Cardiac septum (tissue), 1 donor: ENCODE results near the gene LSM12. TPM values are rescaled to one million over a fixed set of nuclear protein-coding genes. Genes with fewer than 3 reads are reported as not detected.

Source experiments
- DNase-seq: peaks from one replicate; pipeline ENCODE4 v3.0.0-alpha.2; 2020; ENCODE audit warnings: low spot score
- intact Hi-C: fragments of 100-400 bp; cut with DNase I; formaldehyde crosslinking; loops from one replicate; pipeline ENCODE4 v1.14.0; 2022
- total RNA-seq: library from RNA; stranded (reverse); fragmentation: NEBNext Ultra II Directional; extraction: Animal tissue kit (Norgen Biotek cat#: 25700); gene quantifications from one replicate; pipeline ENCODE4 v1.2.1, GENCODE V29; 2021
- donor health status: DM: no; HTN: no; CAD: no.

The LSM12 gene
- total RNA-seq, 1 donor from 2014 or later = 39.2 TPM

DNA sequence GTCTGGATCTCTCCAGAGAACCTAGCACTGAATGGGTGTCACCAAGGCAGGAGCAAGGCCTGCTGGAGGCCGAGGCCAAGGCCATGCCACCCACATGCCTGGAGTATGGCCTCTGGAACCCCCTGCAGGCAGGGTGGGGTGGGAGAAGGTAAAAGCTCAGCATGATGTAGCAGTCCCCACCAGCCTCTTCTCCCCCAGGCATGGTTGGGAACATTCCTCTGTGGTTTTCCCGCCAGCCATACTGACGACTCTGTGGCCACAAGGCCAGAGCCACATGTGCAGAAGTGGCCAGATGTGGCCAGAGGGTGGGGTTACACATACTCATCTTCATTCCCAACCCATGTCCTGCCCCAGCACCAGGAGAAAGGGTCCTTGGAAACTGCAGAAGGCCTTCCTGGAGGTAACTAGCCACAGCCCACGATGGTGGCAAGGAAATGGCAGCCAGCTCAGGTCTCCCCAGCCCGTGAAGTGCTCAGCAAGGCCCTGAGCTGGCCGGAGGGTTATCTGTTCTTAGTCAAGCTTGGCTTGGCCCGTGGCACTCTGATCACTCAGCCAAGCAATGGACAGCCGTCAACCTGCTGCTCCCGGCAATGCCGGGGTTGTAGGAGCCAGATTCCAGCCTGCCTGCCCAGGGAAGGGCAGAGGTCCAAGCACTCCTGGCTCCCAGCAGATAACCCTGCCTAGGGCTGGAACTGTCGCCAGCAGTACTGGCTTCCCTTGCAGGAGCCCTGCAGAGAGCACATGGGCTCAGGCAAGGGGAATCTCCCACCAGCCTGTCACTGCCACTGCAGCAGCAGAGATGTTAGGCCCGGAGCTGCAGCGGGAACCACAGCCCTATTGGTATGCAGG is 30.9 kb upstream of the LSM12 start:
- intact Hi-C loops = loop anchor here (1.0 to 2.0 kb wide), 2 partner anchors 11 to 27 kb away; partner anchors contain the start of gene G6PC3
- peak; percentile 91 for DNase-seq

DNA sequence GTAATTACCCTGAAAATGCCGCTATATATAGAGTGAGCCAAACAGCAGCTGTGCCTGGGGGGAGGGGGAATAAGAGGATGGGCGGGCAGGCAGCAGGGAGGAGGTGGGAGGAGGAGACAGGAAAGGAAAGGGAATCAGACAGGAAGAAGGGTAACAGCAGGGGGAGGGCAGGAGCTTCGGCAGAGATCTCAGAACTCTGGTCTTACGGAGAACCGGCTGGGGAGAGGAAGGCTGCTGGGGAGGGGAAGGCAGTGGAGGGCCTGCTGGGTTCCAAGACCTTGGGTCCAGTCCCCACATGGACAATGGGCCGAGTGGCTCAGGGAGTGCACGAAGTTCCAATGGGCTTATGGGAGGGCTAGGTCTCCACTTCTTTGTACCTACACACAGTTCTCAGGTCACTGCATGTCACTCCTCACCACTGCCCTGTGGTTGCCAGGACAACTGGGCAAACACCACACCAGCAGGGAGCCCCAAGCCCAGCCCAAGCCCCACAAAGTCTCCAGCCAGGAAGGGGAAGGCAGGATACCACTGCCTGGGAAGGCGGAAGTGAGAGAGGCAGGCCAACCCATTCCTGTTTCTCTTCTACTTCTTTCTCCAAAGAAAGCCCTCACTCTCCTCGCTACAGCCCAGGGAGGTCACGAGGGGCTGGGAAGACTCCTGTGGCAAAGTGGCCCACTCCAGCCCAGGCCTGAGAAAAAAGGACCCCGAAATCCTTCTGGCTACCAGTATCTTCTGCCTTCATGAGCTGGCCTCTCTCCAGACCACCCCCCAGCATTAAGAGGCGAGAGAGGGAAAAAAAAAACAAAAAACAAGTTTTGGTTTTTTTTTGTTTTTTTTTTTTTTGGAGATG is 29.4 kb upstream of the LSM12 start:
- intact Hi-C loops = loop anchor here (2.0 kb wide), 1 partner anchor 25 kb away; the partner anchor contains the start of gene G6PC3
- DNase-seq = peak; percentile 84

DNA sequence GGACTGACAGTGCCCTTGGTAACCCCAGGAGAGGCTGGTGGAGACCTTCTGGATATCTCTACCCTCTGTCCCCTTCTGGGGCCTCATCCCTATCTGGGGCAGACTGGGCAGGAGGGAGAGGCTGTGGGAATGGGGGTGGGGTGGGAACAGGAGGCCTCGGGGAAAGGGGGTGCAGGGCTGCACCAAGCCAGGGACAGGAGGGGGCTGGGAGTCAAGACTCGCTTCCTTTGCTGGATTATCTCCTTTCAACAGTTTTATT is 28.8 kb upstream of the LSM12 start:
- intact Hi-C loops = no loop called here

GRCh38 chr17:44094701-44095387 is 28.4 kb upstream of the LSM12 start:
- intact Hi-C loops = no loop called here
- no peak for DNase-seq

More for the DNA sequence above, 28.8 kb upstream of the LSM12 start:
- DNase-seq = no peak

GRCh38 chr17:44093231-44093900 is 26.9 kb upstream of the LSM12 start:
- no peak for DNase-seq
- intact Hi-C loops = no loop called here

GRCh38 chr17:44092051-44092450 is 25.6 kb upstream of the LSM12 start:
- DNase-seq = no peak
- intact Hi-C loops = no loop called here

DNA sequence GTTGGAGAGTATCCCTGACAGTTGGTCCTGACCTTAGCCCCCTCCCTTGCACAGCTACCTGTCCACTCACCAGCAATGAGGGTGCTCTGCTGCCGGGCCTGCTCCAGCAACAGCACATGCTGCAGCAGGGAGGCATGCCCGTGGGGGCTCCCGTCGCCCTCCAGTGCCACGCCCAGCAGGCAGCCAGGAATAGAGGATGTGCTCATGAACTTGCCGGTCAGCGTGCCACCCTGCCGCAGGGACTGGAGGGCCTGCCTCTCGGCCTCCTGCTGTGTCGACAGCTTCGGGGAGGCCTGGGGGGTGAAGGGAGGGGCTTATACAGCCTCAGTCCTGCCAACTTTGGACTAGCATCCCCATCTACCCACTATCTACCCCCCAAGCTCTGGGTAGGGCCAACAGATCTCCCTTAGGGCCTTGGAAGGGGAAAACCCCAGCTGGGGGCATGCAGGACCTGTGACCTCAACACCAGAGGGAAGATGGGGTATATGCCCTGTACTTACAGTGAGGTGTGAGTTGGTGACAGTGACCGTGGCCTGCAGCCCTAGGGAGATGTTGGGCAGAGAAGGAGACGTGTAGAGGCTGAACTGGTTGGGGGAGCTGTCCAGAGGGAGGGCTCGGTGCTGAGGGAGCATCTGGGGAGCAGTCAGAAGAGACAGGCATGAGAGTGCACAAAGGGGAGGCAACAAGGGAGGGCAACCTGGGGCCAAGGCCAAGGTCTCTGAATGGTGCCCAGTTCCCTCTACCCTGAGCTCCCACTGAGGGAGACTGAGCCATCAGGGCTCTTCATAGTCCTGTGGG is 24.9 kb upstream of the LSM12 start:
- DNase-seq = no peak
- intact Hi-C loops = no loop called here

- intact Hi-C loops = no loop called here
- no peak for DNase-seq
These were observed 21.8 kb upstream of the LSM12 start for GRCh38 chr17:44088254-44088653.

DNA sequence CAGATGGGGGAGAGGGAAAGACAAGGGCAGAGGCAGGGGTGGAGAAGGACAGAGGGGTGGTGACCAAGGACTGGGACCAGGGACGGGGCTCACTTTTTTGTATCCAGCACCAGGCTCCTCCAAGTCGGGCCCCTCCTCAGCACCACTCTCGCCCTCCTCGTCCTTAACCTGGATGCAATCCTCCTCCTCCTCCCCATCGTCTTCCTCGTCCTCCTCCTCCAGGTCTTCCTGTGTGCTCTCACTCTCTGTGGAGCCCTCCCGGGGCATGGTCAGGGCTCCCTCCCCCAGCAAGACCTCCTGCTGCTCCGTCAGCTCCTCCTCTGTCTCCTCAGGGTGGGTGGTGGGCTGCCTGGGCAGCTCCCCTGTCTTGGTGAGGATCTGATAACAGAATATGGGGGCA is 20.8 kb upstream of the LSM12 start:
- no peak for DNase-seq
- intact Hi-C loops = no loop called here

DNA sequence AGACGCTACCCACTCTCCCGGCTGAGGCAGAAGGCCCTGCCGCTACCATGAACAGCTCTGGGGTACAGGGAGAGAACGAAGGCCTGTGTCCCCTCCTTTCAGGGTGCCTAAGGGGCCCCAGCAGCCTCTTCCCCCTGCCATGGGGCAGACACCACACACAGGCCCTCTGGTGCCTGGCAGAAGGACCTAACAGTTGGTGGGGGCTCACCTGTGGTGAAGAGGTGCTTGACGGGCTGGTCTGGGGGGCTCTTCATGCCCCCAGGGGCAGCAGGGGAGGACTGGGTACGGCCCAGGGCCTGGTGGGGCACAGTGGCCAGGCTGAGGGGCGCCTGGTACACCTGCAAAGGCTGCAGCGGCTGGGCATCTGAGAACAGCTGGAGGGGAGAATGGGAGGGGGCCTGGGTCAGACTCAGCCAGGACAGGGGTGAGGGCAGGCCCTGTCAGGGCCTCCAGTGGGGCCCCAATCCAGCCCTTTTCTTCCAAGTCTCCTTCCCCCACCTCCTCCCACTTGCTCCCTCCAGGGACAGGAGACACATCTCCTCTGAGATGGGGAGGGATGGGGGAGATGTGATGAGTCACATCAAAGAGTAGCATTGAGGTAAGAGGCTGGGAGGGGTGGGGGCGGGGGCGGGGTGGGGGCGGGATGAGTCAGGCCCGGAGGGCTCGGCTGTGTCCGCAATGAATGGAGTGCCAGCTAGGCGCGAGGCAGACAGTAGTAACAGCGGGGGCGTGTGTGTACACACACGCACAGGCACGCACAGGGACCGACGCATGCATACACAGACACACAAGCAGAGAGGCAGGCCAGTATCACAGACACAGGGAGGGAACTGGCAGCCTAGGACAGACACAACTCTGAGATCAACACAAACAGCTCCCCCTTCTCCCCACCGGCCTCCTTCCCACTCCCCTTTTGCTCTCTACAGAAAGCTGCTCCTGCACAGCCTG is 20.2 kb upstream of the LSM12 start:
- no peak for DNase-seq
- intact Hi-C loops = no loop called here

DNA sequence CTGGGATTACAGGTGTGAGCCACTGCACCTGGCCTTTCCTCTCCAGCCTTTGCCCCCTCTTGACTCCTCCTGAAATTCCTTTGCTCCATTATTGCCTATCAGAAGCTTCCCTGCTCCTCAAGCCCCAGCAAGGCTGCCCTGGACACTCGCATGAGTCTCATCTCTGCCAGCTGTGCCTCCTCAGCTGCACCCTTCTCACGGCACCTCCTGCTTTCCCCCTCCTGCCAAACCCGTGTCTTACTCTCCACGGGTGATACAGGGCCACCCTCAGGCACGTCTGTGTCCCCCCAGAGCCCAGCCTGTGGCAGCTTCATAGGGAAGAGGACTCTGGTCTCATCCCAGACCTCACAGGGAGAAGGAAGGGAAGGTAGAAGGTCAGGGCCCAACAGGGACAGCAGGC is 19.4 kb upstream of the LSM12 start:
- intact Hi-C loops = no loop called here

GRCh38 chr17:44084921-44085320 is 18.4 kb upstream of the LSM12 start:
- intact Hi-C loops = no loop called here
- no peak for DNase-seq

More for the DNA sequence above, 19.4 kb upstream of the LSM12 start:
- DNase-seq = no peak

GRCh38 chr17:44084131-44084538 is 17.7 kb upstream of the LSM12 start:
- DNase-seq = no peak

DNA sequence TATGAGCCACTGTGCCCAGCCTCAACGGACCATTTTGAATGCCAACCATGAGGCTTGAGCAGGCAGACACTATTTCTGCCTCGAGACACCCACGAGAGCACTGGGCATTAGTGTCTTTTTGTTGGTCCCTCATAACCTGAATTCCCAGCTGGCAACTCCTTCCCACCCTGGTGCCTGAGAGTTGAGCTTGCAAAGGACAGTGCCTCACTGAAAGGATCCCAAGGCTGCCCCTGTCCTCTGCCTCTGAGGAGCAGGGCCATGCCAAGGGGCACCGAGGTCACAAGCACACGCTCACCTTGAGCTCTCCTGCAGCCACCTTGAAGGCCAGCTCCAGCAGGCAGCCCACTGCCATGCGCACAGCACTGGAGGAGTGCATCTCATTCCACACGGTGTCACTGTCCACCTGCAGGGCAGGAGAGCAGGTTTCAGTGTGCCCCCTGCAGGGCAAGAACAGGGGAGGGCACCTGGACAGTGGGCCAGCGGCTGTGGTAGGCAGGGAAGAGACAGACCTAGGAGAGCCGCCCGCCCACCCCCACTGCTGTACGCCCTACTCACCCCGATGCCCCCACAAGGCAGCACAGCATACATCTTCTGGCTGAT is 16.9 kb upstream of the LSM12 start:
- no peak for DNase-seq
- intact Hi-C loops = no loop called here

More at GRCh38 chr17:44084131-44084538, 17.7 kb upstream of the LSM12 start:
- intact Hi-C loops = no loop called here

DNA sequence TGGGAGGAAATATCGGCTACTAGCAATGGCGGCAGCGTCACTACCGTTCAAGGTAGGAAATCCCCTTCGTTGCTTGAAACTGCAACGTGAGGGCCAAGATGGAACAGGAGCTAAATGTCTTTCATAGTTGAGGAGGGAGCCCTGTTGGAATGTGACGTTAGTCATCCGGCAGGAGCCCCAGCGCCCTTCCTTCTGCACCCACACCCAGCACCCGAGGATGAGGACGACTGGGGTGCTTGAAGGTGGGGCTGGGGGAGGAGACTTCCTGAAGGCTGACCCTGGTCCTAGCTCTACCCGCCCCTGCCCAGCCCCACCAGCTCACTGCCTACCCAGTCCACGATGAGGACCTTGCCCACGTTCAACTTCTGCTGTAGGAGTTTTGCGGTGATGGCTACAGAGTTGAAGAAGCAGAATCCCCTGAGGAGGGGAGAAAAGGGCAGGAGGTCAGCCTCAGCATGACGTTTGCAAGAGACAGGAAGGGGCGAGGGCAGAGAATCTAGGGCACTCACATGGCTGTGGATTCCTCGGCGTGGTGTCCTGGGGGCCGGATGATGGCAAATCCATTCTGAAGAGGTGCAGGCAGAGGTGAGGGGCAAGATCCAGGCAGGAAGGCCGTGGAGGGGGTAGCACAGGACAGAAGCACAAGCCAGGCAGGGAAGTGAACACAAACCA is 15.9 kb upstream of the LSM12 start:
- no peak for DNase-seq

GRCh38 chr17:44081681-44082080 is 15.2 kb upstream of the LSM12 start:
- no peak for DNase-seq
- intact Hi-C loops = no loop called here

More for the DNA sequence above, 15.9 kb upstream of the LSM12 start:
- intact Hi-C loops = no loop called here
